ENCODE data around the gene SRGAP1.
"Not testable (repeated sequence)": the region's sequence is repeated elsewhere in the genome, so short reads cannot be mapped to it uniquely, and the experiment has no call there.

Gene SRGAP1

GRCh38 chr12:64029013-64029857 lies 184.7 kb downstream of the SRGAP1 start:
- Histone ChIP-seq H2AFZ (ENCODE audit: low read depth, low read length) (no peak overlapping the region), H3K9me3 (ENCODE audit: low read length) (peaks cover 8% of the 10 kb centered on the region), H3K36me3 (ENCODE audit: insufficient read depth, low read length) (peaks cover 16% of the 10 kb centered on the region), H3K4me1 (ENCODE audit: insufficient read depth, low read length) (peaks cover under 1% of the 10 kb centered on the region), H3K27me3 (ENCODE audit: insufficient read depth, low read length) (no peaks in the 10 kb centered on the region), H3K4me3 (ENCODE audit: low read length) (no peak overlapping the region)

GRCh38 chr12:64030155-64030554 lies 185.7 kb downstream of the SRGAP1 start:
- H3K9me3 ChIP-seq (ENCODE audit: low read length): peaks cover 8% of the 10 kb centered on the region
- peaks cover 16% of the 10 kb centered on the region for H3K36me3 ChIP-seq (ENCODE audit: insufficient read depth, low read length)
- no peaks in the 10 kb centered on the region for H3K27me3 ChIP-seq (ENCODE audit: insufficient read depth, low read length)
- H3K4me3 ChIP-seq (ENCODE audit: low read length): no peak overlapping the region
- H3K4me1 ChIP-seq (ENCODE audit: insufficient read depth, low read length): peaks cover 7% of the 10 kb centered on the region
- no peak overlapping the region for H2AFZ ChIP-seq (ENCODE audit: low read depth, low read length)

- H3K9me3 ChIP-seq (ENCODE audit: low read length): peaks cover 12% of the 10 kb centered on the region
- H3K4me3 ChIP-seq (ENCODE audit: low read length); H3K36me3 ChIP-seq (ENCODE audit: insufficient read depth, low read length); H3K27me3 ChIP-seq (ENCODE audit: insufficient read depth, low read length); H2AFZ ChIP-seq (ENCODE audit: low read depth, low read length): not testable (repeated sequence)
- peaks cover 16% of the 10 kb centered on the region for H3K4me1 ChIP-seq (ENCODE audit: insufficient read depth, low read length)
Observed at GRCh38 chr12:64034056-64034455, 189.6 kb downstream of the SRGAP1 start.

DNA sequence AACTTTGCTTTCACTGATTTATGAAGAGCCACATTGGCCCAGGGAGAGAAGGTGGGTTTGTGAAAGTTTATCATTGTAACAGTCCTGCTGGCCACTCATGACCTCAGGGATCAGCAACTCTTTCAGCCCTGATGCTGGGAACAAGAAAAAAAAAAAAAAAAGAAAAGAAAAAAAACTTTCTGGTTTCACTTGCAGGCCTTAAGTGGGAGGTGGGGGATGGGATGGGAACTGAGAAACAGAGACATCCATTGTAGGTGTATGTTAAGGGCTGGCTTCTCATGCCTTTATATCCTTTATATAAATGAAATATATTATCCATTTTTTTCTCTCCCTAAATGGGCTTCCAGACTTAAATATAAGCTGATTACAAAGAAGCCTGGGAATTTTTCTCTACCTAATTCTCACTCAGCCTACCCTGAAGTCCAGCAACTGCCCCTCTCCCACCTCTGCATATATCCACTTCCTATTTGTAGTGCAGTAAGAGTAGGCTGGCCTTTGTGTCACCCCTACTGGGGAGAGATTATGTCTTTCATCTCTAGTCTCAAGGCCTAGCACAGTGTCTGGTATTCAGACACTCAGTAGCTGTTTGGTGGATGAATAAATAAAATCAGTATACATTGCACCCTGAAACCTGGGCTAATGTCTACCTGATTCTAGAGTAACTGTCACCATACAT lies 190.5 kb downstream of the SRGAP1 start:
- Histone ChIP-seq H3K36me3 (ENCODE audit: insufficient read depth, low read length) (peaks cover 2% of the 10 kb centered on the region), H3K9me3 (ENCODE audit: low read length) (peaks cover 11% of the 10 kb centered on the region), H2AFZ (ENCODE audit: low read depth, low read length) (no peak overlapping the region), H3K4me3 (ENCODE audit: low read length) (no peak overlapping the region), H3K4me1 (ENCODE audit: insufficient read depth, low read length) (peaks cover 26% of the 10 kb centered on the region), H3K27me3 (ENCODE audit: insufficient read depth, low read length) (no peaks in the 10 kb centered on the region)

DNA sequence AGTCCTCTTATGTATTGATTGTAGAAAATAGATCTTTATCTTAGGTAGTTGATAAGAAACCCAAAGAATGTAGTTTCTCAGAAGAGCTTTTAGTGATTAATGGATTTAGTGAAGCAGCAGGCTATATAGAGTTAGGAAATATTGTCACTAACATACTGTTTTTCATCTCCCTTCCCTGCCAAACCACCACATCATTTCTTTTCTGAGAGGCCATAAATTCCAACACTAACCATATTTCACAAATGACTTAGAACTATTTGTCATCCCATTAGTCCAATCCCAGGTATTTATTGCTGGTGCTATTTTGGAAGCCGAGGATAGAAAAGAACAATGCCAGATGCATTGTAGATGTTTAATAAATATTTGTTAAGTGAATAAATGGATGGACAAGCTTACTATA lies 191.9 kb downstream of the SRGAP1 start:
- no peaks in the 10 kb centered on the region for H3K27me3 ChIP-seq (ENCODE audit: insufficient read depth, low read length)
- peaks cover 29% of the 10 kb centered on the region for H3K4me1 ChIP-seq (ENCODE audit: insufficient read depth, low read length)
- peaks cover 11% of the 10 kb centered on the region for H3K9me3 ChIP-seq (ENCODE audit: low read length)
- H3K4me3 ChIP-seq (ENCODE audit: low read length): no peak overlapping the region
- H2AFZ ChIP-seq (ENCODE audit: low read depth, low read length): no peak overlapping the region
- H3K36me3 ChIP-seq (ENCODE audit: insufficient read depth, low read length): peaks cover 2% of the 10 kb centered on the region

- peak overlapping the region; percentile 40 for H3K4me3 ChIP-seq (ENCODE audit: low read length)
Observed at GRCh38 chr12:64039281-64039871, 194.9 kb downstream of the SRGAP1 start.

DNA sequence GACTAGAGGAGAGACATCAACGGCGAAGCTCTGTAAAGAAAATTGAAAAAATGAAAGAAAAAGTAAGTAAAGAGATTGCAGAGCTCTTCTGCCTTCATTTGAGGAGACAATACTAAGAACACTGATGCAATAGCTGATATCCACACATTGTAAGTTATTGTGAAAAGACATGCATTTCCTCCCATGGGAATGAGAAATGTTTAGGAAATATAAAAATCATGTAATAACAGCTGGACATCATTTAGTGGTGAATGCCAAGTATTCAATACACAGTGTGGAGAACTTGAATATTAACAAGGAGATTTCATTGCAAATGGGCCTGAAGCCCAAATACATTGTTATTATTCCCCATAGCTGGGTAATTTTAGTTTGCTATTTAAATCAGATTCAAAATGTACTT lies 198.4 kb downstream of the SRGAP1 start:
- Histone ChIP-seq H3K27me3 (ENCODE audit: insufficient read depth, low read length) (no peaks in the 10 kb centered on the region), H3K36me3 (ENCODE audit: insufficient read depth, low read length) (peaks cover 29% of the 10 kb centered on the region), H3K4me3 (ENCODE audit: low read length) (no peak overlapping the region), H2AFZ (ENCODE audit: low read depth, low read length) (no peak overlapping the region), H3K9me3 (ENCODE audit: low read length) (peaks cover under 1% of the 10 kb centered on the region), H3K4me1 (ENCODE audit: insufficient read depth, low read length) (peaks cover 27% of the 10 kb centered on the region)

More at GRCh38 chr12:64039281-64039871, 194.9 kb downstream of the SRGAP1 start:
- Histone ChIP-seq H2AFZ (ENCODE audit: low read depth, low read length) (peak overlapping the region; percentile 84), H3K27me3 (ENCODE audit: insufficient read depth, low read length) (no peaks in the 10 kb centered on the region), H3K9me3 (ENCODE audit: low read length) (peaks cover 4% of the 10 kb centered on the region), H3K4me1 (ENCODE audit: insufficient read depth, low read length) (peaks cover 32% of the 10 kb centered on the region), H3K36me3 (ENCODE audit: insufficient read depth, low read length) (peaks cover 14% of the 10 kb centered on the region)

DNA sequence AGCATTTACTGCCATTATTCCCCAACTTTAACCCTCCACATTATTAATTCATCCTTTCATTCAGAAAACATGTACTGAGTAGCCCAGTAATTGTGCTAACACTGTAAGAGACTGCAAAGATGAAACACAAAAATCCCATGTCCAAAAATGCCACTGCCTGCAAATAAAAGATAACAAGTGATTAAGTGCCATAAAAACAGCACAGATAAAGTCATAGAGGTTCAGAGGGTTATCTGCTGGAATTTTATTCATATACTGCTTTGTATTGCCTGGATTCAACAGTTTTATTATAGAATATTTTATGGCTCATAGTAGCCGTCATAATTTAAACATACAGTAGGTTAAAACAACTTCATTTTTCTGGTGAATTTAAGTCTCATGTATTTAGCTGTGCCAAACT lies 199.7 kb downstream of the SRGAP1 start:
- H3K4me3 ChIP-seq (ENCODE audit: low read length): no peak overlapping the region
- no peaks in the 10 kb centered on the region for H3K27me3 ChIP-seq (ENCODE audit: insufficient read depth, low read length)
- H2AFZ ChIP-seq (ENCODE audit: low read depth, low read length): no peak overlapping the region
- peaks cover 40% of the 10 kb centered on the region for H3K36me3 ChIP-seq (ENCODE audit: insufficient read depth, low read length)
- peaks cover 3% of the 10 kb centered on the region for H3K9me3 ChIP-seq (ENCODE audit: low read length)
- peaks cover 16% of the 10 kb centered on the region for H3K4me1 ChIP-seq (ENCODE audit: insufficient read depth, low read length)

DNA sequence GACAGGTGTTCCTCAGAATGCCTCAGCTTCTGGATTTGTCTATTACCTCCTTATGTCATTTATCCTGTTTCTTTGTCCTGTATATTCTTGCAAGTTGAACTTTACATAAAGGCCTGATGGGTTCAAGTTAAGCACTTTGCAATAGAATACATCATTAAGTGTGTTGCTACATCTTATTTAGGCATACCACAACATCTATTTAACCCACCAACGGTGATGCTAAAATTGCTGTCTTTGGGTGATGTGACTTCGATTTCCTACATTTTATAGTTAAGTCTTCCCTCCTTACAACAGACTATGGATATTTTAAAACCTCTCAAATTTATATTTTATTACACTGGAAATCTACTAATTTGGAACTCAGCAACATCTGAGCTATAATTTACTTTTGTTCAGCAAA lies 206.6 kb downstream of the SRGAP1 start:
- no peak overlapping the region for H2AFZ ChIP-seq (ENCODE audit: low read depth, low read length)
- H3K9me3 ChIP-seq (ENCODE audit: low read length): peaks cover 11% of the 10 kb centered on the region
- peaks cover 46% of the 10 kb centered on the region for H3K36me3 ChIP-seq (ENCODE audit: insufficient read depth, low read length)
- no peaks in the 10 kb centered on the region for H3K27me3 ChIP-seq (ENCODE audit: insufficient read depth, low read length)
- H3K4me3 ChIP-seq (ENCODE audit: low read length): no peak overlapping the region
- no peaks in the 10 kb centered on the region for H3K4me1 ChIP-seq (ENCODE audit: insufficient read depth, low read length)

GRCh38 chr12:64053117-64053516 lies 208.6 kb downstream of the SRGAP1 start:
- H3K4me1 ChIP-seq (ENCODE audit: insufficient read depth, low read length): peaks cover 15% of the 10 kb centered on the region
- H2AFZ ChIP-seq (ENCODE audit: low read depth, low read length): no peak overlapping the region
- peaks cover 9% of the 10 kb centered on the region for H3K9me3 ChIP-seq (ENCODE audit: low read length)
- no peaks in the 10 kb centered on the region for H3K27me3 ChIP-seq (ENCODE audit: insufficient read depth, low read length)
- H3K36me3 ChIP-seq (ENCODE audit: insufficient read depth, low read length): peaks cover 46% of the 10 kb centered on the region
- no peak overlapping the region for H3K4me3 ChIP-seq (ENCODE audit: low read length)

DNA sequence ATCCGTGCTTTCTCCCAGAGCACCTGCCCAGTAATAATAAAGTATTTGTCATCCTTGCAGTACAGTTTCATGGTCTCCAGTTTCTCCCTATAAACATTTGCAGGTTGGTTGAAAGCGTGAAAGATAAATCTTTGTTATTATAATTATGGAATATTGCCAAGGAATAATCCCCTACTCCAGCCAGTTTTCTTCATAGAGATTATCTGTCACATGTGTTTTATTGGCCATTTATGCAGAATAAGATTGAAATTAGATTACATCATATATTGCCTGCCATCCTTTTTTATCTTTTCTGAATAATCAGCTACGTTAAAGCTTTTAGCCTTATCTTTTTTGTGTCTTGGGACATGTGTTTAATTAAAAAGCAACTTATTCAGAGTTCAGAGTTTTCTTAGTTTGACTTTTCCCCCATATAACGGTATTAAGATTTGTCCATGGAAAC lies 209.6 kb downstream of the SRGAP1 start:
- Histone ChIP-seq H3K4me1 (ENCODE audit: insufficient read depth, low read length) (peaks cover 25% of the 10 kb centered on the region), H2AFZ (ENCODE audit: low read depth, low read length) (no peak overlapping the region), H3K4me3 (ENCODE audit: low read length) (no peak overlapping the region), H3K9me3 (ENCODE audit: low read length) (peaks cover 8% of the 10 kb centered on the region), H3K27me3 (ENCODE audit: insufficient read depth, low read length) (no peaks in the 10 kb centered on the region), H3K36me3 (ENCODE audit: insufficient read depth, low read length) (peaks cover 38% of the 10 kb centered on the region)

GRCh38 chr12:64056741-64057140 lies 212.2 kb downstream of the SRGAP1 start:
- no peak overlapping the region for H3K4me3 ChIP-seq (ENCODE audit: low read length)
- H3K27me3 ChIP-seq (ENCODE audit: insufficient read depth, low read length): no peaks in the 10 kb centered on the region
- H3K36me3 ChIP-seq (ENCODE audit: insufficient read depth, low read length): peaks cover 23% of the 10 kb centered on the region
- H3K9me3 ChIP-seq (ENCODE audit: low read length): peaks cover 2% of the 10 kb centered on the region
- H2AFZ ChIP-seq (ENCODE audit: low read depth, low read length): no peak overlapping the region
- peaks cover 28% of the 10 kb centered on the region for H3K4me1 ChIP-seq (ENCODE audit: insufficient read depth, low read length)

- Histone ChIP-seq H3K4me1 (ENCODE audit: insufficient read depth, low read length) (peaks cover 28% of the 10 kb centered on the region), H2AFZ (ENCODE audit: low read depth, low read length) (no peak overlapping the region), H3K27me3 (ENCODE audit: insufficient read depth, low read length) (no peaks in the 10 kb centered on the region), H3K9me3 (ENCODE audit: low read length) (no peaks in the 10 kb centered on the region), H3K4me3 (ENCODE audit: low read length) (no peak overlapping the region), H3K36me3 (ENCODE audit: insufficient read depth, low read length) (peaks cover 23% of the 10 kb centered on the region)
Observed at GRCh38 chr12:64057706-64058105, 213.2 kb downstream of the SRGAP1 start.

Measured in neuron (in vitro differentiated cells).